ENCODE results near the gene USB1.

USB1 gene

DNA sequence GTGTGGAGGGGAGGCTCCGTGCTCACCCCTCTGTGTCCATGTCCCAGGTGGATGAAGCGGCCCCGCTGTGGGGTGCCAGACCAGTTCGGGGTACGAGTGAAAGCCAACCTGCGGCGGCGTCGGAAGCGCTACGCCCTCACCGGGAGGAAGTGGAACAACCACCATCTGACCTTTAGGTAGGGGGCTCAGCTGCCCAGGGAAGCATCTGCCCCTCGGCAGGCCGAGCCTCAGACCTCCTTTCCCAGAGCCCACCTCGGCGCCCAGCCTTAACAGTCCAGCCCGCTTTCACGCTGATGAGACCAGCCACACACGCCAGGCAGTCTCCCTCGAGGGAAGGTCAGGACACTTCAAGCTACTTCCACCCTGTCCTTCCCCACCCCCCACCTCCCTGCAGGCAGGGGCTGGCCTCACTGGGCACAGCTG is 37.0 kb downstream of the USB1 start:
- ATAC-seq = no peak
- H3K27me3 Mint-ChIP-seq = no peaks in the 10 kb centered on the region
- DNase-seq = no peak
- no peak overlapping the region for H3K4me3 Mint-ChIP-seq
- no peaks in the 10 kb centered on the region for H3K9me3 Mint-ChIP-seq
- no peaks in the 10 kb centered on the region for H3K4me1 Mint-ChIP-seq
- no peaks in the 10 kb centered on the region for H3K36me3 Mint-ChIP-seq (ENCODE audit: low read depth)
- no peak overlapping the region for H3K27ac Mint-ChIP-seq

DNA sequence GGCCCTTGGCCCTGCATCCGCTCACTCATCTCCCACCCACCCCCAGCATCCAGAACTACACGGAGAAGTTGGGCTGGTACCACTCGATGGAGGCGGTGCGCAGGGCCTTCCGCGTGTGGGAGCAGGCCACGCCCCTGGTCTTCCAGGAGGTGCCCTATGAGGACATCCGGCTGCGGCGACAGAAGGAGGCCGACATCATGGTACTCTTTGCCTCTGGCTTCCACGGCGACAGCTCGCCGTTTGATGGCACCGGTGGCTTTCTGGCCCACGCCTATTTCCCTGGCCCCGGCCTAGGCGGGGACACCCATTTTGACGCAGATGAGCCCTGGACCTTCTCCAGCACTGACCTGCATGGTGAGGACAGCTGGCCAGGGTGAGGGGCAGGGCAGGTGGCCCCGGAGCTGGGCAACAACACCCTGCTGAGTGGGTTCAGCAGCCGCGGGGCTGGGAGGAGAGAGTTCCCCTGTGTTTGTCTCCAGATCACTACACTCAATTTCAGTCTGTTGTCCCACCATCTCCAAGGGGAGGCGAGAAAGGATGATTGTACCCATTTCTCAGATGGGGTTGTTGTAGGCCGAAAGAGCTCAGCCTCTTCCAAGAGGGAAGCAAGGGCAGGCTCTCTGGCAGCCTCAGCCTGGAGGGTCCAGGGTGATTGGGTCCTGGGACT is 38.8 kb downstream of the USB1 start:
- Mint-ChIP-seq H3K4me3 (no peak overlapping the region), H3K4me1 (no peaks in the 10 kb centered on the region), H3K9me3 (no peaks in the 10 kb centered on the region), H3K27me3 (no peaks in the 10 kb centered on the region), H3K27ac (no peak overlapping the region), H3K36me3 (ENCODE audit: low read depth) (no peaks in the 10 kb centered on the region)
- no peak for DNase-seq
- no peak for ATAC-seq

DNA sequence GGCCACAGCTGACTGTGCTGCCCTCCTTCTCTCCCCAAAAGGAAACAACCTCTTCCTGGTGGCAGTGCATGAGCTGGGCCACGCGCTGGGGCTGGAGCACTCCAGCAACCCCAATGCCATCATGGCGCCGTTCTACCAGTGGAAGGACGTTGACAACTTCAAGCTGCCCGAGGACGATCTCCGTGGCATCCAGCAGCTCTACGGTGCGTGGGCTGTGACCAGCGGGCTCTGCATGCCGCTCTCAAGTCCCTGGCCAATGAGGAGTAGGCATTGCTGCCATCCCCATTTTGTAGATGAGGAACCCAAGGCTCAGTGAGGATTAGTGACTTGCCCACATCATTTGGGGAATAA is 39.3 kb downstream of the USB1 start:
- no peak overlapping the region for H3K4me3 Mint-ChIP-seq
- H3K4me1 Mint-ChIP-seq = no peaks in the 10 kb centered on the region
- no peaks in the 10 kb centered on the region for H3K9me3 Mint-ChIP-seq
- H3K27ac Mint-ChIP-seq = no peak overlapping the region
- DNase-seq (no peak), ATAC-seq (no peak)
- H3K27me3 Mint-ChIP-seq = no peaks in the 10 kb centered on the region
- no peaks in the 10 kb centered on the region for H3K36me3 Mint-ChIP-seq (ENCODE audit: low read depth)

DNA sequence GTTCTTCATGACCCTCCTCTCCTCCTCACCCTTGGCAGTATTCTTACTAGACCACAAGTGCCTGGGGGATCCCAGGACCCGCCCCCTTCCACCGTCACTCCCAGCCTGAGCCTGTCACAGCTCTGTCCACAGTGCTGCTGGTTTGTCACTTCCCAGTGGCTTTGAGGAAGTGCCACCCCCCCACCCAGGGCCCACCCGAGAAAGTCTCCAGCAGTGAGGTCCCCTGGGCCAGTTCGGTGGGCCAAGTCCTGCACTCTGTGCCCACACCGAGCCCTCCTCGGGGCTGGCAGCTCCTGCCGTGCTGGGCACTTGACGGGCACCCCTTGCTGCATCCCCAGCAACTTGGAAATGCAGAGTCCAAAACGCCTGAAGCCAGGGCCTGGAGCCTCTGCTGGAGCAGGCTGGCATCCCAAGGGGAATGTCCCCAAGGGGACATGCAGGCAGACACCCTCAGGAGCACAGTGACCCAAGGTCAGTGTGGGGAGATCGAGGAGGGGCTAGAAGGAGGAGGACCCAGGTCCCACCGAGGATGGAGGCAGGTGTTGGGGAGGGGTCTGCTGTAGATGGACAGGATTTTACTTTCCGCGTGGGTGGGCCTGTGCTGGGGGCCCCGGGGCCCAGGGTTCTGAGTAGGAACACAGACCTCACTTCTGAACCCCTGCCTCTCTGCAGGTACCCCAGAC is 39.9 kb downstream of the USB1 start:
- Mint-ChIP-seq H3K27me3 (no peaks in the 10 kb centered on the region), H3K4me1 (no peaks in the 10 kb centered on the region), H3K9me3 (no peaks in the 10 kb centered on the region), H3K4me3 (no peak overlapping the region), H3K27ac (no peak overlapping the region), H3K36me3 (ENCODE audit: low read depth) (no peaks in the 10 kb centered on the region)
- ATAC-seq (no peak), DNase-seq (no peak)

DNA sequence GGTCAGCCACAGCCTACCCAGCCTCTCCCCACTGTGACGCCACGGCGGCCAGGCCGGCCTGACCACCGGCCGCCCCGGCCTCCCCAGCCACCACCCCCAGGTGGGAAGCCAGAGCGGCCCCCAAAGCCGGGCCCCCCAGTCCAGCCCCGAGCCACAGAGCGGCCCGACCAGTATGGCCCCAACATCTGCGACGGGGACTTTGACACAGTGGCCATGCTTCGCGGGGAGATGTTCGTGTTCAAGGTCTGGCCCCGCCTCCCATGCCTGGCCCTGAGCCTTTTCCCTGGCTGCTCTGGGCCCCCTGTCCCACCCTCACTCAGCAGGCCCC is 40.4 kb downstream of the USB1 start:
- H3K36me3 Mint-ChIP-seq (ENCODE audit: low read depth) = no peaks in the 10 kb centered on the region
- no peaks in the 10 kb centered on the region for H3K27me3 Mint-ChIP-seq
- H3K9me3 Mint-ChIP-seq = no peaks in the 10 kb centered on the region
- no peaks in the 10 kb centered on the region for H3K4me1 Mint-ChIP-seq
- no peak overlapping the region for H3K4me3 Mint-ChIP-seq
- H3K27ac Mint-ChIP-seq = no peak overlapping the region
- ATAC-seq (no peak), DNase-seq (no peak)

DNA sequence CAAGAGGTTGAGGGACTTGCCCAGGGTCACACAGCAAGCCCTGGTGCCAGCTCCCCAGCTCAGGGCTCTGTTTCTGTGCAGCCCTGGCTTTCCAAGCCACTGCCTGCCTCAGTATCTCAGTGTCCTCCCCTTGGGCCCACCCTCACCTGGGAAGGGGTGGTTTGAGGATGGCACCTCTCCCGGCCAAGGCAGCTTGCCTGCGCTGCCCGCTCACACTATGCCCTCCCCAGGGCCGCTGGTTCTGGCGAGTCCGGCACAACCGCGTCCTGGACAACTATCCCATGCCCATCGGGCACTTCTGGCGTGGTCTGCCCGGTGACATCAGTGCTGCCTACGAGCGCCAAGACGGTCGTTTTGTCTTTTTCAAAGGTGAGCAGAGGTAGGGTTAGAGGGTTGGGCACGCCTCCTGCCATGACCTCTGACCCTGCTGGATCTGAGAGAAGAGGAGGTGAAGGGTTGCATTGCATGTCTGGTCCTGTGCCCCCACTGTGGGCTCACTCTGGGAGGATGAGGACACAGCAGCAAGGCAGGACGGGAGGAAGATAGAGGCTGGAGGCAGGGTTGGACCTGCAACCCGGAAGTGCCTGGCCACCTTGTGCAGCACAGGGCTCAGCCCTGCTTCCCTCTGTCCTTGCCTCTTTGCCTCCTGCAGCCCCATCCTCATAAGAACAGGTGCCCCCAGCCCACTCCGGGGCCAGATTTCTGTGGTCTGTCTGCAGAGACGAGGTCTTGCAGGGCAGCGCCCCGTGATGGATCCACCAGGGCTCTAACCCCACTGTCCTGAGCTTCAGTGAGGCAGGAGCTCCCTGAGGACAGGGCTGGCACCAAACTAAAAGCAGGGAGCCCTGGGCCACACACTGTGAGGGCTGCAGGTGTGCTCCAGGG is 41.0 kb downstream of the USB1 start:
- Mint-ChIP-seq H3K4me3 (no peak overlapping the region), H3K9me3 (no peaks in the 10 kb centered on the region), H3K27me3 (no peaks in the 10 kb centered on the region), H3K27ac (no peak overlapping the region), H3K36me3 (ENCODE audit: low read depth) (no peaks in the 10 kb centered on the region), H3K4me1 (no peaks in the 10 kb centered on the region)
- DNase-seq = no peak
- no peak for ATAC-seq

DNA sequence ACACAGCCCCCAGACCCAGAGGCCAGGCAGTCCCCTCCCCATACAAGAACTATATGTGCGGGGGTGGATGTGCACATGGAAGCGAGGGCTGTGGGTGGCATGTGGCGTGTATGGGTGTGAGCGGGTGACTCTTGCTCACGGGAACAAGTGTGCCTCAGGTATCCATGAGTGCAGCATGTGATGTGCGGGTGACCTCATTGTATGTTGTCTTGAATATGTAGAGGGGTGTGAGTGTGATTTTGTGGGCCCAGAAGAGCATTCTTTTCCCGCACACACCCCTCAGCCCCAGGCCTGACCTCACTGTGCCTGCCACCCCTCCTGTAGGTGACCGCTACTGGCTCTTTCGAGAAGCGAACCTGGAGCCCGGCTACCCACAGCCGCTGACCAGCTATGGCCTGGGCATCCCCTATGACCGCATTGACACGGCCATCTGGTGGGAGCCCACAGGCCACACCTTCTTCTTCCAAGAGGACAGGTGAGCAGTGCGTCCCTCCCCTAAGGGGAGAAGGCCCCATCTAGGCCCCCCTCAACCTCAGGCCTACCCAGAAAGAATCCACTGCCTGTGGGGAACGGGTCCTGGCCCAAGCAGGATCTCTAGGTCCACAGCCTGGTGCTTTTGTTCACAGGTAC is 41.8 kb downstream of the USB1 start:
- no peak for DNase-seq
- Mint-ChIP-seq H3K4me1 (no peaks in the 10 kb centered on the region), H3K27me3 (no peaks in the 10 kb centered on the region), H3K36me3 (ENCODE audit: low read depth) (no peaks in the 10 kb centered on the region), H3K27ac (no peak overlapping the region), H3K4me3 (no peak overlapping the region), H3K9me3 (no peaks in the 10 kb centered on the region)
- no peak for ATAC-seq

DNA sequence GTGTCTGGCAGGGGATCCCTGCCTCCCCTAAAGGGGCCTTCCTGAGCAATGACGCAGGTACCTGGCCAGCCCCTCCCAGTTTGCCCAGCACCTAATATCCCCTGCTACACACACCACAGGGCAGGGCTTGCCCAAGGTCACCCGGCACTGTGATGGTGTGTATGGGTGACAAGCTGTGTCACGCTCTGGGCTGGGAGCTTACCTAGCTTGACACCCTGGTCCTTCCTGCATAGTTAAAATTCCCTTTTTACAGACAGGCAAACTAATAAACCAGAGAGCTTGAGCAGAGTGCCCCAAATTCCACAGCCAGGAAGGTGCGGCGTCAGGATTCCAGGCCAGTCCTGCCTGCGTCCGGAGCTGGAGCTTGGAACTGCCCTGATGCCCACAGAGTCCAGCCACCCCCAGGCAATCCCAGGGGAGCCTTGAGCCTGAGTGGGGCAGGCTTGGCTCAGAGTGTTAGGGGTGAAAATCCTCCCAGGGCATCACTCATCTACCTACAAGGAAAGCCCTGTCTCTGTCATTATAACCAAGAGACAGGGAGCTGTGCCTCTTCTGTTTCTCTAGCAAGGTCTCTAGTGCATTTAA is 42.5 kb downstream of the USB1 start:
- Mint-ChIP-seq H3K36me3 (ENCODE audit: low read depth) (no peaks in the 10 kb centered on the region), H3K4me1 (no peaks in the 10 kb centered on the region), H3K27me3 (no peaks in the 10 kb centered on the region), H3K4me3 (no peak overlapping the region), H3K9me3 (no peaks in the 10 kb centered on the region), H3K27ac (no peak overlapping the region)
- ATAC-seq (no peak), DNase-seq (no peak)

DNA sequence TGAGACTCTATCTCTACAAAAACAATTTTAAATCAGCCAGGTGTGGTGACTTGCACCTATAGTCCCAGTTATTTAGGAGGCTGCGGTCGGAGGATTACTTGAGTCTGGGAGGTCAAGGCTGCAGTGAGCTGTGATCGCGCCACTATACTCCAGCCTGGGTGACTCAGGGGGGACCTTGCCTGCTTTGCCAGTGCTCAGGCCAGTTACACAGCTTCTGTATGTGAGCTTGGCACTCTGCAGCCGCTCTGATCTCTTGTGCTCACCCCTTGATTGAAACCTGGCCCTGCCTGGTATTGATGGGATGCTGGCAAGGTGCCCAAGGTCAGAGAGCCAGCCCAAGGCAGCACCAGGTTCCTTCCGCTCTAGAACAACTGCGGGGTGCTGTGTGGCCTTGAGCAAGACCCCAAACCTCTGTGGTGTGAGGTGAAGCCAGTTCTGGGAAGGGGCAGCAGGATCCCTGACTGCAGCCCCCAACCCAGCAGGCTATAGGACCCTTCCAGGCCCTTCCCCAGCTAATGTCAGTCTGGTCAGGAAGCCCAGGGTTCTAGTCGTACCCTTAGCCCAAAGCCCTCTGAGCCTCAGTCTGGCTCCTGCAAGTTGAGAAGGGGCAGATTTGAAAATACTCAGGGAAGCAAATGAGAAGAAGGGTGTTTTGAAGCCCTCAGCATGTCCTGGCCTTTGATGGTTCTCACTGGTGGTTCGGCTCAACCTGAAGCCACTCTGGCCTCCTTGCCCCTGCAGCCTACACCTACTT is 43.2 kb downstream of the USB1 start:
- Mint-ChIP-seq H3K27me3 (no peaks in the 10 kb centered on the region), H3K4me3 (no peak overlapping the region), H3K27ac (no peak overlapping the region), H3K9me3 (no peaks in the 10 kb centered on the region), H3K4me1 (no peaks in the 10 kb centered on the region), H3K36me3 (ENCODE audit: low read depth) (no peaks in the 10 kb centered on the region)
- ATAC-seq (no peak), DNase-seq (no peak)

DNA sequence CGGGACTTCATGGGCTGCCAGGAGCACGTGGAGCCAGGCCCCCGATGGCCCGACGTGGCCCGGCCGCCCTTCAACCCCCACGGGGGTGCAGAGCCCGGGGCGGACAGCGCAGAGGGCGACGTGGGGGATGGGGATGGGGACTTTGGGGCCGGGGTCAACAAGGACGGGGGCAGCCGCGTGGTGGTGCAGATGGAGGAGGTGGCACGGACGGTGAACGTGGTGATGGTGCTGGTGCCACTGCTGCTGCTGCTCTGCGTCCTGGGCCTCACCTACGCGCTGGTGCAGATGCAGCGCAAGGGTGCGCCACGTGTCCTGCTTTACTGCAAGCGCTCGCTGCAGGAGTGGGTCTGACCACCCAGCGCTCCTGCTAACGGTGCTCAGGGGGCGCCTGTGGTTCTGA is 43.9 kb downstream of the USB1 start:
- DNase-seq (no peak), ATAC-seq (no peak)
- no peaks in the 10 kb centered on the region for H3K9me3 Mint-ChIP-seq
- H3K36me3 Mint-ChIP-seq (ENCODE audit: low read depth) = no peaks in the 10 kb centered on the region
- H3K27ac Mint-ChIP-seq = no peak overlapping the region
- H3K4me3 Mint-ChIP-seq = no peak overlapping the region
- H3K27me3 Mint-ChIP-seq = no peaks in the 10 kb centered on the region
- H3K4me1 Mint-ChIP-seq = no peaks in the 10 kb centered on the region

DNA sequence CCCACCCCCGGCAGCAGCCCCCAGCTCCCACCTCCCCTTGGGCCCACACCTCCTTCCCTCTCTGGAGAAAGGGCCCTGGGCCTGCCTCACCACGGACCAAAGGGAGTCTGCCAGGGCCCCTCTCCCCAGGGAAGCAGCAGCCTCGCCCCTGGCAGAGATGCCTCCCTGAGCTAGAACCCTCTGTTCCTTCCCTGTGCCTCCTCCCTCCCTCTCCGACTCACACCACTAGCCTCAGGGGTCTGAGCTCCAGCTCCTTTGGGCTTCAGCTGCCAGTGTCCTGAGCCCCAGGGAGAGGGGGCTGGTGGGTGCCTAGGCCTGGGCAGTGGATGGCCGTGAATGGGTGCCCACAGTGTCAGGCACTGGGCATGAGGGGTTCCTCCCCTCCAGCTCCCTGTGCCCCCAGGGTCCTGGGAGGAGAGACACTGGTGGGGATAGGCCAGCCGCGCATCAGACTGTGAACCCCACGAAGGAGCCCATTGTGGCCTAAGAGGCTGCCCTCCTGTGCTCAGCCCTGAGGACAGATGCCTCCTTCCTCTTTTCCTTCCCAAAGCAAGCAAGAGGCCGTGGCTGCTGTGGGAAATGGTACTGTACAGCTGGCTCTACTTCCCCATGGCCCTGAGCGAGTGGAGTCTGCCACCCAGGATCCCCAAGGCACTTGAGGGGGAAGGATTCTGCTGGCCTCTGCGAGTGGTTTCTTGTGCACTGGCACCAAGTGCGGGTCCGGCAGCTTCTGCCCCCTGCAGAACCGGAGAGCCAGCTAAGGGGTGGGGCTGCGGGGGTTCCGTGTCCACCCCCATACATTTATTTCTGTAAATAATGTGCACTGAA is 45.1 kb downstream of the USB1 start:
- Mint-ChIP-seq H3K4me1 (no peaks in the 10 kb centered on the region), H3K27ac (no peak overlapping the region), H3K9me3 (no peaks in the 10 kb centered on the region), H3K4me3 (no peak overlapping the region), H3K27me3 (no peaks in the 10 kb centered on the region), H3K36me3 (ENCODE audit: low read depth) (no peaks in the 10 kb centered on the region)
- no peak for ATAC-seq
- DNase-seq = no peak

DNA sequence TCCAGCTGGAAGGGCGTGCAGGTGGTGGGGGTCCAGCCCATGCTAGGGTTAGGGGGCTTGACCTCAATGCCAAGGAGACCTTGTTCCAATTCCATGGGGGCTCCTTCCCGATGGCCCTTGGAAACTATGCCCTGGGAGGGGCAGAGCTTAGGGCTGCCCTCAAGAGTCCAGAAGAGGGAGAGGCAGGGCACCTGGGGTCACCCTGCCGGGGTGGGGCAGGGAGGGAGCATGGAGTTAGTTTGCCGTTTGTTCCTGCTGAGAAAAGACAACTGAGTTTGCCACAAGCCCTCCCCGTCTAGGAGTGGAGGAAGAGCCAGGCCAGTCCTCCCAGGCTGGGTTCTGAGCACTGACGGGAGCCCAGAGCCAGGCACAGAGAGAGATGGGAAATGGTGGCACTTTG is 45.7 kb downstream of the USB1 start:
- H3K4me3 Mint-ChIP-seq = no peak overlapping the region
- ATAC-seq (no peak), DNase-seq (no peak)
- no peaks in the 10 kb centered on the region for H3K9me3 Mint-ChIP-seq
- no peak overlapping the region for H3K27ac Mint-ChIP-seq
- no peaks in the 10 kb centered on the region for H3K36me3 Mint-ChIP-seq (ENCODE audit: low read depth)
- no peaks in the 10 kb centered on the region for H3K27me3 Mint-ChIP-seq
- H3K4me1 Mint-ChIP-seq = no peaks in the 10 kb centered on the region

DNA sequence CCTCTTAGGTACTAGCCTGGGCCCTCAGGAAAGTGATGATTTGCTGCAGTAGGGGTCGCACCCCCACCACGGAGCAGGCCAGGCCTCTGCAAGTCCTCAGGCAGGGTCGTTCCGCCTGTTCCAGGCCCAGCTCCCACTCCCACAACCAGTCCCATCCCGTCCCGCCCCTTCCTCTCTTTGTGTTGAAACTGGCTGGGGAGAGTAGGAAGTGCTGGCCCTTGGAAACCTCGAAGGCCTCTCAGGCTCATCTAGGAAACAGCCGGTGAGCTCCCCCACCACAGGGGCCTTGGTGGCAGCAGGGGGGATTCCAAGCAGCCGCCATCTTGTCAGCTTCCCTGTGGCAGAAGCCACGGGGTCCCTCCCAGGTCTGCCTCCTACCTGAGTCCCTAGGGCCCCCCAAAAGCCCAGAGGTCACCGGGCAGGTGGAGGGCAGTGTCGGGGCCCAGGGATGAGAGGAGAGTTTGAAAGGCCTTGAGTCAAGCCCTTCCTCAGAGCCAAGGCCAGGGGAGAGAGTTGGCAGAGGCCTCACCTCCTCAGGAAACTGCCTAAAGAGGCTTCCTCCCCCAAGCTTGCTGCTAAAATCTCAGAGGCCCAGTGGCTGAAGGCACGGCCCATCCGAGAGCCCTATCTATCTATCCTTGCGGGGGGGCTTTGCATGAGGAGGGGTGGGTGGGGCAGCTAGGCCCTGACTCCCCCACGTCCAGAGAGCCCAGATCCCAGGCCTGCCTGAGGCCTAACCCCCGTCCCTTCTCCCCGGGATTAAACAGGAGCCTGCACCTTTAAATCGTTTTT is 46.5 kb downstream of the USB1 start:
- Mint-ChIP-seq H3K4me3 (no peak overlapping the region), H3K9me3 (no peaks in the 10 kb centered on the region), H3K36me3 (ENCODE audit: low read depth) (no peaks in the 10 kb centered on the region), H3K4me1 (no peaks in the 10 kb centered on the region), H3K27ac (no peak overlapping the region), H3K27me3 (no peaks in the 10 kb centered on the region)
- ATAC-seq (no peak), DNase-seq (no peak)
